ENCODE data around the gene DNAJC12.
"Not testable (repeated sequence)": the region's sequence is repeated elsewhere in the genome, so short reads cannot be mapped to it uniquely, and the experiment has no call there.

Gene DNAJC12

DNA sequence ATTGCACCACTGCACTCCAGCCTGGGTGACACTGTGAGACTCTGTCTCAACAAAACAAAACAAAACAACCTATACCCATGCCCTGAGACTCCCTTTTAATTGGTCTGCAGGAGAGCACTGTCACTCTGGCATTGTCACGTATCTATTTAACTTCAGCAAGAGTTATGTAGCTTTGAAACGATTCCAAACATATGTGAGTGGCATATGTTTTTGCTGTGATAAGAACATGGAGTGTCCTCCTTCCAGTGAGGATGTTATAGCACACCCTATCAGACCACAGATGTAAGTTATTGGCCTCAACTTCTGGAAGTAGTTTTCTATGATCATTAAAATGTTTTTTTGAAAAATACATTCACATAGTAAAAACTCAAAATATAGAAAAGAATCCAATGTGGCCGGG is 15.5 kb upstream of the DNAJC12 start:
- peaks cover 26% of the 10 kb centered on the region for H3K4me1 Mint-ChIP-seq
- no peaks in the 10 kb centered on the region for H3K9me3 Mint-ChIP-seq
- DNase-seq (ENCODE audit: low spot score in 2 of 2) (no peak), ATAC-seq (no peak)
- no peak overlapping the region for H3K4me3 Mint-ChIP-seq
- H3K36me3 Mint-ChIP-seq, result peaks cover 14% of the 10 kb centered on the region
- H3K27ac Mint-ChIP-seq, result no peak overlapping the region

- no peak overlapping the region for H3K4me3 Mint-ChIP-seq
- DNase-seq (ENCODE audit: low spot score in 2 of 2), result no peak
- no peak for ATAC-seq
- peaks cover 14% of the 10 kb centered on the region for H3K36me3 Mint-ChIP-seq
- H3K4me1 Mint-ChIP-seq, result peaks cover 26% of the 10 kb centered on the region
- H3K27ac Mint-ChIP-seq, result no peak overlapping the region
- H3K9me3 Mint-ChIP-seq, result no peaks in the 10 kb centered on the region
Measured at GRCh38 chr10:67852761-67853160, 14.8 kb upstream of the DNAJC12 start.

- H3K4me1 Mint-ChIP-seq, result peaks cover 26% of the 10 kb centered on the region
- H3K27ac Mint-ChIP-seq, result no peak overlapping the region
Measured at GRCh38 chr10:67851186-67851585, 13.2 kb upstream of the DNAJC12 start.

DNA sequence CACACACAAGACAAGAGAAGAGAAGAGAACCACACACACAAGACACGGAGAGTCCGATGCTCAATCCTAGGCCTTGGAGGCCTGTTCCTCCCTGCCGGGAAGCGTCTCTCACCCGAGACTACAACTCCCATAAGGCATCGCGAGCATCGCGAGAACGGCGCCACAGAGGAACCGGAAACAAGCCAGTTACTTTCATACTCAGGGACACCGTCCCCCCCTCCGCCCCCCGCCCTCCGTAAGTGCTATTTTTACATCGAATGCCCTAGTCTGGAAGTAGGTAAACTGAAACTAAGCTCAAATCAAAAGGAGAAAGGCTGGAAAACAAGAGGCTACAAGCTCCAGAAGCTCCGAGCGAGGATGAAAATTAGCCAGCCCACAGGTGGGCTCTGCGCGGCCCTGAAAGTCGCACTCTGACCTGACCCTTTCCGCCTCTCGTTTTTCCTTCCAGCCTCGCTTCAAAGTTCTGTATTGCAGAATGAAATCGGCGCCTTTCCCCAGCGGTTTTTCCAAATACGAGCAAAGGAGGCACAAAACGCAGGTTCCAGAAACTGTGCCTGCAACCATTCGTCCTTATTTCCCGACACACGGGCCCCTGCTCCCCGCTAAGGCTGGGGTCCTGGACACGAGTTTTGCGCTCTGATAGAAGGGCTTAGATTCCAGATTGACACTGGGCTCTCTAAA is 11.5 kb upstream of the DNAJC12 start:
- Mint-ChIP-seq H3K9me3 (no peaks in the 10 kb centered on the region), H3K27ac (peak overlapping the region; percentile 96), H3K36me3 (peaks cover 14% of the 10 kb centered on the region), H3K4me1 (peaks cover 20% of the 10 kb centered on the region), H3K4me3 (peak overlapping the region; percentile 90)
- ATAC-seq, result peak; percentile 96
- DNase-seq (ENCODE audit: low spot score in 2 of 2), result peak; percentile 85 to 91

More at GRCh38 chr10:67851186-67851585, 13.2 kb upstream of the DNAJC12 start:
- DNase-seq (ENCODE audit: low spot score in 2 of 2) (no peak), ATAC-seq (no peak)
- peaks cover 14% of the 10 kb centered on the region for H3K36me3 Mint-ChIP-seq
- H3K4me3 Mint-ChIP-seq, result no peak overlapping the region
- no peaks in the 10 kb centered on the region for H3K9me3 Mint-ChIP-seq

DNA sequence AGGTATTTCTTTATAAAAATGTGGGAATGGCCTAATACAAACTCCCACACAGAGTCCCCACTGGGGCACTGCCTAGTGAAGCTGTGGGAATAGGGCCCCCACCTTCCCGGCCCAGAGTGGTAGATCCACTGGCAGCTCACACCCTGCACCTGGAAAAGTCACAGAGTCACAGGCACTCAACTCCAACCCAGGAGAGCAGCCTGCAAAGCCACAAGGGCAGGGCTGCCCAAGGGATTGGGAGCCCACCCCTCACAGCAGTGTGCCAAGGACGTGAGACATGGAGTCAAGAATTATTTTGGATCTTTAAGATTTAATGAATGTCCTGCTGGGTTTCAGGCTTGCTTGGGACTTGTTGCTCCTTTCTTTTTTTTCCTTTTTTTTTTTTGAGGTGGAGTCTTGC is 5.3 kb upstream of the DNAJC12 start:
- H3K4me3 Mint-ChIP-seq, result no peak overlapping the region
- no peak overlapping the region for H3K27ac Mint-ChIP-seq
- no peaks in the 10 kb centered on the region for H3K9me3 Mint-ChIP-seq
- DNase-seq (ENCODE audit: low spot score in 2 of 2) (no peak), ATAC-seq (no peak)
- no peaks in the 10 kb centered on the region for H3K36me3 Mint-ChIP-seq
- no peaks in the 10 kb centered on the region for H3K4me1 Mint-ChIP-seq

GRCh38 chr10:67841737-67842136 is 3.7 kb upstream of the DNAJC12 start:
- ATAC-seq, result no peak
- H3K4me3 Mint-ChIP-seq, result no peak overlapping the region
- no peak for DNase-seq (ENCODE audit: low spot score in 2 of 2)
- H3K4me1 Mint-ChIP-seq, result no peaks in the 10 kb centered on the region
- no peak overlapping the region for H3K27ac Mint-ChIP-seq
- no peaks in the 10 kb centered on the region for H3K36me3 Mint-ChIP-seq
- no peaks in the 10 kb centered on the region for H3K9me3 Mint-ChIP-seq

GRCh38 chr10:67839951-67840350 is 2.0 kb upstream of the DNAJC12 start:
- Mint-ChIP-seq H3K36me3 (no peaks in the 10 kb centered on the region), H3K4me3 (no peak overlapping the region), H3K9me3 (no peaks in the 10 kb centered on the region), H3K27ac (no peak overlapping the region), H3K4me1 (no peaks in the 10 kb centered on the region)
- DNase-seq (ENCODE audit: low spot score in 2 of 2) (no peak), ATAC-seq (no peak)

- H3K4me1 Mint-ChIP-seq; DNase-seq (ENCODE audit: low spot score in 2 of 2); H3K9me3 Mint-ChIP-seq; H3K36me3 Mint-ChIP-seq; H3K27ac Mint-ChIP-seq; H3K4me3 Mint-ChIP-seq; ATAC-seq: not testable (repeated sequence)
Measured at GRCh38 chr10:67839511-67839910, 1.5 kb upstream of the DNAJC12 start.

DNA sequence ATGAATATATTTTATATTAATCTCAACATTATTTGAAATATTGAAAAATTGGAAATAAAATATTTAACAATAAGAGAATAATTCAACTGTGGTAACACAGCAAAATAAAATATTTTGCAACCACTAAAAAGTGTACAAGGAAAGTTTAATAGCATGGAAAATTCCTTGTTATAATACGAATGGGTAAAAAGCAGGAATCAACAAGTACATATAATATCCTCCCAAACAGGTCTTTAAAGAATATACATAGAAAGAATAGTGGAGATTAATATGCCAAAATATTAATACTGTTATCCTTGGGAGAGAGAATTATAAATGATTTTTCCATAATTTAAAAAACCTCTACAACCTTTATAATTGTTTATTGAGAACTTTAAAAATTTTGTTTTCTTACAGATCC is 1.0 kb downstream of the DNAJC12 start:
- H3K9me3 Mint-ChIP-seq, result no peaks in the 10 kb centered on the region
- no peak overlapping the region for H3K27ac Mint-ChIP-seq
- DNase-seq (ENCODE audit: low spot score in 2 of 2), result no peak
- H3K4me3 Mint-ChIP-seq, result no peak overlapping the region
- H3K36me3 Mint-ChIP-seq, result no peaks in the 10 kb centered on the region
- no peaks in the 10 kb centered on the region for H3K4me1 Mint-ChIP-seq
- ATAC-seq, result no peak

DNA sequence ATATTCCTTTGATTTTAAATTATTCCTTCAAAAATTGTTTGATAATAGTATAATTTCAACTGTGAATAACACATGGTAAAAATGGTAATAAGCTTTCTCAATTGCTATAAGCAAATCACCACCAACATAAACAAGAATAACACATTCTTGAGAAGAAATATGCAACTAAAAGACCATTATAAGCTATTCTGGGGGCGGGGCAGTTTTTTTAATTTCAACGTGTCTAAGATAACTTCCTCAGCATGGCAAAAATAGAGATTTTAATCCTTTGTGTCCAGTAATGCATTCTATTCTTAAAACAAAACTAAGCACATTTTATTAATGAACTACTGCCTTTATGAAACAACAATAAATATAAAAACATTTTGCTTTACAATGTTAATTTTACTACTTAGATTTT is 1.5 kb downstream of the DNAJC12 start:
- ATAC-seq, result no peak

GRCh38 chr10:67835541-67836394 is 2.2 kb downstream of the DNAJC12 start:
- DNase-seq (ENCODE audit: low spot score in 2 of 2); H3K36me3 Mint-ChIP-seq; H3K9me3 Mint-ChIP-seq; H3K27ac Mint-ChIP-seq; H3K4me1 Mint-ChIP-seq; H3K4me3 Mint-ChIP-seq; ATAC-seq: not testable (repeated sequence)

More for the DNA sequence above, 1.5 kb downstream of the DNAJC12 start:
- H3K36me3 Mint-ChIP-seq, result no peaks in the 10 kb centered on the region
- H3K4me1 Mint-ChIP-seq, result no peaks in the 10 kb centered on the region
- no peak overlapping the region for H3K27ac Mint-ChIP-seq
- DNase-seq (ENCODE audit: low spot score in 2 of 2), result no peak
- H3K4me3 Mint-ChIP-seq, result no peak overlapping the region
- no peaks in the 10 kb centered on the region for H3K9me3 Mint-ChIP-seq

DNA sequence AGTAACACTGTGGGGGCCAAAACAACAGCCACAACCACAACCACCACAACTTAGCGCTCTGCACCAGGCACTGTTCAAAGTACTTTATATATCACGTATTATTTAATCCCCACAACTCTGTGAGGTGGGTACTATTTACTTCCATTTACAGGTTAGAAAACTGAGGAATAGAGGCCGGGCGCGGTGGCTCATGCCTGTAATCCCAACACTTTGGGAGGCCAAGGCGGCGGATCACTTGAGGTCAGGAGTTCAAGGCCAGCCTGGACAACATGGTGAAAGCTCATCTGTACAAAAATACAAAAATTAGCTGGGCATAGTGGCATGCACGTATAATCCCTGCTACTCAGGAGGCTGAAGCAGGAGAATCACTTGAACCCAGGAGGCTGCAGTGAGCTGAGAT is 3.6 kb downstream of the DNAJC12 start:
- no peak overlapping the region for H3K4me3 Mint-ChIP-seq
- H3K36me3 Mint-ChIP-seq, result no peaks in the 10 kb centered on the region
- ATAC-seq (no peak), DNase-seq (ENCODE audit: low spot score in 2 of 2) (no peak)
- no peaks in the 10 kb centered on the region for H3K9me3 Mint-ChIP-seq
- H3K4me1 Mint-ChIP-seq, result no peaks in the 10 kb centered on the region
- no peak overlapping the region for H3K27ac Mint-ChIP-seq

DNA sequence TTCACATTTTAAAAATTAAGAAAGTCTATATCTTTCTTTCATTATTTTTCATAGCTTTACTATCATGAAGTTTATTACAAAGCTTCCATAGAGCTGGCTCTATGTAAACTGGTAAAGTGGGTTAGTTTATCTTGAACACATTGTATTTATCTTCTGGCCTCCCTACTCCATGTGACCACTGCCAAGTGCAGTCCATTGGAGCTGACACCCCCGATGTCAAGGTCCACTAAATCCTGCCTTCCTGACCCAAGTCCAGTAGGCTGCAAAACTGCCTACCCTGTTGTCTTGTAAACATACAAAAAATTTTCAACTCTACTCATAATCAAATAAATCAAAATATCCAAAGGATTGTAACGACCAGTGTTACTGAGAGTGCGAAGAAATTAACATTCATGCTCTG is 10.2 kb downstream of the DNAJC12 start:
- ATAC-seq (no peak), DNase-seq (ENCODE audit: low spot score in 2 of 2) (no peak)
- Mint-ChIP-seq H3K4me3 (no peak overlapping the region), H3K27ac (no peak overlapping the region), H3K4me1 (no peaks in the 10 kb centered on the region), H3K9me3 (no peaks in the 10 kb centered on the region), H3K36me3 (no peaks in the 10 kb centered on the region)

DNA sequence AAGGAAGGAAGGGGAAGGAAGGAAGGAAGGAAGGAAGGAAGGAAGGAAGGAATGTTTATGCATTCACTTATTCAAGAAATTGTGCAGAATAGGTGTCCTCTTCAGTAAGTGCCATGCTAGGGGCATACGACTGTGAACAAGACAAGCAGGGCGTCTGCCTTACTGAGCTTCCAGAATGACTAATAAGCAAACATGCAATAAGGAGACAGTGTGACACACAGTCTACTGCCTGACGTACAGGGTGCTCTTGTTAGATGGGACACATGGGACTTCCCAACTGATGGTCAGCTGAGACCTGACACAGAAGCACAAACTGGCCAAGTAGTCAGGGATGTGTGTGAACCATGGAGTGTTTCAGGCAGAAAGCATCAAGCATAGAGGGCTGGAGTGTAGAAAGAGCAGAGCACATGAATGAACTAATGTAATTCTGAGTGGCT is 18.2 kb downstream of the DNAJC12 start:
- peak in 1 of 2 donors; percentile 53 for DNase-seq (ENCODE audit: low spot score in 2 of 2)
- H3K36me3 Mint-ChIP-seq, result no peaks in the 10 kb centered on the region
- H3K4me3 Mint-ChIP-seq, result peak overlapping the region; percentile 2
- no peaks in the 10 kb centered on the region for H3K9me3 Mint-ChIP-seq
- H3K27ac Mint-ChIP-seq, result peak overlapping the region; percentile 52
- H3K4me1 Mint-ChIP-seq, result peaks cover 17% of the 10 kb centered on the region
- peak; percentile 90 for ATAC-seq

DNA sequence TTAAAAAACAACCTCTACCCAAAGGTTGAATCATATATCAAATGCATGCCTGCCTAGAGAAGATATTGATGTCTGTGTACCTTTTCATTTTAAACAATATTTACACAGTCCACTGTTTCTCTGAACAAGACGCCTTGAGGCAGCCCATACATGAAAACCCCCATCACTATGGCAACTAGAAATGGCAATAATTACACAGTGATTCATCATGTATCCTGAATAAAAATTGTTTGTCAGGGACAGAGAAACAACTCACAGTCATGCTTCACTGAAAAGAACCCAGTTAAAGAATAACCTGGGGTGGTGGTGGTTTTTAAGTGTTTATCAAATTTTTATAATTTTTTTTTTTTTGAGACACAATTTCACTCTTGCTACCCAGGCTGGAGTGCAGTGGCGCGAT is 19.7 kb downstream of the DNAJC12 start:
- H3K36me3 Mint-ChIP-seq, result no peaks in the 10 kb centered on the region
- peak; percentile 63 for ATAC-seq
- H3K4me1 Mint-ChIP-seq, result peaks cover 17% of the 10 kb centered on the region
- no peaks in the 10 kb centered on the region for H3K9me3 Mint-ChIP-seq
- H3K4me3 Mint-ChIP-seq, result no peak overlapping the region
- no peak overlapping the region for H3K27ac Mint-ChIP-seq
- no peak for DNase-seq (ENCODE audit: low spot score in 2 of 2)

DNA sequence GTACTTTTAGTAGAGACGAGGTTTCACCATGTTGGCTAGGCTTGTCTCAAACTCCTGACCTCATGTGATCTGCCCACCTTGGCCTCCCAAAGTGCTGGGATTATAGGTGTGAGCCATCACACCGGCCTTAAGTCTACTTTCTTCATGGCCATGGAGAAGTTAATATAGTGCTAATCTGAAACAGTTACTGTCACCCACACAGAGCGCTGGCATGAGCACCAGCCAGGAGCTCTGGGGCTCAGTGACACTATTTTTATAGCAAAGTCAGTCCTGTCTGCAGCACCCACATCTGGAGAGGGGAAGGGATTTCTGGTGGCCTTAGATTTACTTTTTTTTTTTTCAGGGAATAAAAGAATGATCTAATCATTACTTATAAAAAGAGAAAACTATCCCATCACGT is 21.3 kb downstream of the DNAJC12 start:
- no peak for ATAC-seq
- Mint-ChIP-seq H3K36me3 (no peaks in the 10 kb centered on the region), H3K9me3 (no peaks in the 10 kb centered on the region), H3K27ac (peak overlapping the region; percentile 76), H3K4me1 (peaks cover 17% of the 10 kb centered on the region), H3K4me3 (no peak overlapping the region)
- DNase-seq (ENCODE audit: low spot score in 2 of 2), result peak in 1 of 2 donors; percentile 41

Measured in stimulated activated effector memory CD8-positive, alpha-beta T cell treated with anti-CD3 and anti-CD28 coated beads, Interleukin-12 subunit alpha, Interleukin-12 subunit beta, amount 100 ng/mL, for 72 hours (primary cell).